ENCODE measurements around the gene SLC6A20.
"Not testable (repeated sequence)": the region's sequence is repeated elsewhere in the genome, so short reads cannot be mapped to it uniquely, and the experiment has no call there.

Gene SLC6A20

GRCh38 chr3:45777746-45778386 lies 18.5 kb downstream of the SLC6A20 start:
- no peak for DNase-seq

GRCh38 chr3:45777111-45777745 lies 19.1 kb downstream of the SLC6A20 start:
- DNase-seq, result no peak

GRCh38 chr3:45776611-45777010 lies 19.7 kb downstream of the SLC6A20 start:
- peak; percentile 73 for DNase-seq

GRCh38 chr3:45776301-45776595 lies 20.1 kb downstream of the SLC6A20 start:
- no peak for DNase-seq

GRCh38 chr3:45775571-45776300 lies 20.6 kb downstream of the SLC6A20 start:
- no peak for DNase-seq

- no peak for DNase-seq
These were observed 21.5 kb downstream of the SLC6A20 start for GRCh38 chr3:45774581-45775521.

- no peak for DNase-seq
These were observed 22.5 kb downstream of the SLC6A20 start for GRCh38 chr3:45773714-45774449.

- no peak for DNase-seq
These were observed 23.3 kb downstream of the SLC6A20 start for GRCh38 chr3:45773072-45773471.

- DNase-seq, result no peak
These were observed 23.8 kb downstream of the SLC6A20 start for GRCh38 chr3:45772341-45773035.

- DNase-seq, result no peak
These were observed 24.5 kb downstream of the SLC6A20 start for GRCh38 chr3:45771831-45772230.

GRCh38 chr3:45771166-45771775 lies 25.1 kb downstream of the SLC6A20 start:
- no peak for DNase-seq

GRCh38 chr3:45765958-45766357 lies 30.4 kb downstream of the SLC6A20 start:
- no peak for DNase-seq

- DNase-seq, result no peak
These were observed 31.0 kb downstream of the SLC6A20 start for GRCh38 chr3:45765266-45765851.

GRCh38 chr3:45763303-45763675 lies 33.0 kb downstream of the SLC6A20 start:
- DNase-seq, result no peak

- DNase-seq, result no peak
These were observed 33.6 kb downstream of the SLC6A20 start for GRCh38 chr3:45762647-45763302.

GRCh38 chr3:45761831-45762230 lies 34.5 kb downstream of the SLC6A20 start:
- DNase-seq, result no peak

GRCh38 chr3:45760878-45761711 lies 35.2 kb downstream of the SLC6A20 start:
- DNase-seq, result peak; percentile 51

- no peak for DNase-seq
These were observed 36.5 kb downstream of the SLC6A20 start for GRCh38 chr3:45759851-45760250.

- DNase-seq, result no peak
These were observed 37.5 kb downstream of the SLC6A20 start for GRCh38 chr3:45758871-45759270.

GRCh38 chr3:45757141-45757540 lies 39.2 kb downstream of the SLC6A20 start:
- DNase-seq, result not testable (repeated sequence)

Measured in NCI-H1092 treated with DMSO at 0.1 percent for 48 hours (cell line).